ENCODE data around the gene SH3PXD2B.
A peak's percentile ranks its signal among the peaks of the same experiment; 100 is the strongest.
"Not testable (repeated sequence)": the region's sequence is repeated elsewhere in the genome, so short reads cannot be mapped to it uniquely, and the experiment has no call there.

Gene SH3PXD2B

DNA sequence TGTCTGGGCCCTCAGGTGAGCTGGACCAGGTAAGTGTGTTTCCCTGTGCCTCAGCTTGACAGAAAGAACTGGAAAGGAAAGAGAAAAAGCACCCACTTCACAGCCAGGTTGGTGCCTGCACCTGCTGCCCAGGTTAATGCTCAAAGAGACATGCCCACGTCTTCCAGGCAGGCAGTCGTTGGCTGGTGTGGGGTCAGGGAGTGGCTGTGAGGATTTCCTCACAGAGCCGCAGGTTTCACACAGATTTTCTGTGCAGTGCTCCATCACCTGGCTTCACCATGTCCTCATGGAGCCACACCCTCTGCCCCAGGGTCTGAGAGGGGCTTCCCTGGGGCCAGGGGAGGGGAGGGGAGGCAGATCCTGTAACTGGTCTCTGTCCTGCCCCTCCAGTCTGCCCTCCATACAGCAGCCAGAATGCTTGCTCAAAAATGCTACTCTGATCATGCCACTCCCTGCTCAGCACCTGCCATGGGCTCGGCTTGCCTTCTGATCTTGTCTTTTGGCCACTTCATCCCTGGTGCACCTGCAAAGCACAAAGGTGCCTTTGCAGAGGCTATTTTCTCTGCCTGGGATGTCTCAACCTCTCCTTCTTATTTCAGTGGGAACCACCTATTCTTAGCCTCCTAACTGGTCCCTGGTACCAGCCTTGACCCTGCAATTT, 88.2 kb downstream of the SH3PXD2B start:
- FAIRE-seq (no peak), DNase-seq (ENCODE audit: insufficient read length, low spot score) (no peak)
- no peak for TF ChIP-seq POLR2A (IDR thresholded peaks at IDR 0.05; ENCODE audit: low read depth, low read length)

GRCh38 chr5:172364773-172365172, 89.6 kb downstream of the SH3PXD2B start:
- no peak for FAIRE-seq
- DNase-seq (ENCODE audit: insufficient read length, low spot score): no peak
- no peak for TF ChIP-seq POLR2A (IDR thresholded peaks at IDR 0.05; ENCODE audit: low read depth, low read length)

DNA sequence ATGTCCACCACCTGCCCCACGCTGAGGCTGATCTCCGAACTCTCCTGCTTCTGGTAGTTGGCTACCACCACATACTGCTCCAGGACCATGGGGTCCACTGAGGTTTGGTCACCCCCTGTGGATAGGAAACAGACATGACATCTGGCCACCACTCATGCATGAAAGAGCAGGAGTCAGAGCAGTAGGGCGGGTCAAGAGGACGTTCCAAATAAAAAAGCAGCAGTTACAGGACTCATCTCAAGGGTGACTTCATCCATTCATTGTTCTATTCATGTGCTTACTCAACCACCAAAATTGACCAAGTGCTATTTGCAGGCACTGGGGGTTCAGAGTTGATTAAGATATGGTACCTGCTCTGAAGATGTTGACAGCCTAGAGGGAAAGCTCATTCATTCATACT, 91.6 kb downstream of the SH3PXD2B start:
- FAIRE-seq (no peak), DNase-seq (ENCODE audit: insufficient read length, low spot score) (no peak)
- TF ChIP-seq POLR2A (IDR thresholded peaks at IDR 0.05; ENCODE audit: low read depth, low read length): no peak

- DNase-seq (ENCODE audit: insufficient read length, low spot score): peak; percentile 65
- FAIRE-seq: peak; percentile 75
- TF ChIP-seq POLR2A (IDR thresholded peaks at IDR 0.05; ENCODE audit: low read depth, low read length): no peak
These were observed 92.6 kb downstream of the SH3PXD2B start for GRCh38 chr5:172361566-172362238.

GRCh38 chr5:172358345-172358744, 96.0 kb downstream of the SH3PXD2B start:
- no peak for DNase-seq (ENCODE audit: insufficient read length, low spot score)
- no peak for TF ChIP-seq POLR2A (IDR thresholded peaks at IDR 0.05; ENCODE audit: low read depth, low read length)
- no peak for FAIRE-seq

GRCh38 chr5:172356527-172356926, 97.8 kb downstream of the SH3PXD2B start:
- no peak for TF ChIP-seq POLR2A (IDR thresholded peaks at IDR 0.05; ENCODE audit: low read depth, low read length)
- DNase-seq (ENCODE audit: insufficient read length, low spot score) (no peak), FAIRE-seq (no peak)

DNA sequence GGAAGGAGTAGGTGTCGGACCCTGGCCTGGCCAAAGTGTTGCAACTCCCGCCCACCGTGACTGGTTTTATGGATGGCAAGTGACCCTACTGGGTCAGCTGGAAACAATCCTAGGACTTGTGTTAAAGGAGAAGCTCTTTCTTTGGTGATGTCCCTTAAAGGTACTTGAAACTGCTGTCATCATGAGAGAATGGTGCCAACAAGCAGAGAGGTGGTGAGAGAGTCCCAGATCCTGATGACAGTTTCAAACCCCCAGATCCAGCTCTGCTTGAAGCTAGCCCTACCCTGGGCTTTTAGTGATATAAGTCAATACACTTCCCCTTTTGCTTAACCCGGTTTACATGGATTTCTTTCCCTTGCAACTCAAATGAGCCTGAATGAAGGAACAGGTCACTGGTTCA, 98.3 kb downstream of the SH3PXD2B start:
- DNase-seq (ENCODE audit: insufficient read length, low spot score) (no peak), FAIRE-seq (no peak)
- no peak for TF ChIP-seq POLR2A (IDR thresholded peaks at IDR 0.05; ENCODE audit: low read depth, low read length)

DNA sequence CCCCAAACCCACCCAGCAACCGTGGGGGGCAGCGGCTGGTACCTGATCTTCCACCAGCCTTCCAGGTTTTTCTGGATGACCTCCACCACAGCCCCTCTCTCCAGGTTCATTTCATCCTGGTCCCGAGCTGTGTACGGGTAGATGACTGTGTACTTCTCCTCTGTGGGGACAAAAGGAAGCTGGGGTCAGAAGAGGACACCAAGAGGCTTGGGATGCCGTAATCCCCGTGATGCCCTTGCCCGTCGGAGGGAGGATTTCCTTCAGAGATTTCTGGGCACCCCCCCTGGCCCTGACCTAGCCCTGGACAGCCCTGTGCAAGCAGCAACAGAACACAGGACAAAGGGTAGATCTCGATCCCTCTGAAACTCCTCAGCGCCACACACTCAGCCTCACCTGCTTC, 100.5 kb downstream of the SH3PXD2B start:
- DNase-seq (ENCODE audit: insufficient read length, low spot score): no peak

GRCh38 chr5:172353271-172353812, 101.0 kb downstream of the SH3PXD2B start:
- TF ChIP-seq POLR2A (IDR thresholded peaks at IDR 0.05; ENCODE audit: low read depth, low read length): no peak
- FAIRE-seq (no peak), DNase-seq (ENCODE audit: insufficient read length, low spot score) (no peak)

More for the DNA sequence above, 100.5 kb downstream of the SH3PXD2B start:
- FAIRE-seq: no peak
- no peak for TF ChIP-seq POLR2A (IDR thresholded peaks at IDR 0.05; ENCODE audit: low read depth, low read length)

DNA sequence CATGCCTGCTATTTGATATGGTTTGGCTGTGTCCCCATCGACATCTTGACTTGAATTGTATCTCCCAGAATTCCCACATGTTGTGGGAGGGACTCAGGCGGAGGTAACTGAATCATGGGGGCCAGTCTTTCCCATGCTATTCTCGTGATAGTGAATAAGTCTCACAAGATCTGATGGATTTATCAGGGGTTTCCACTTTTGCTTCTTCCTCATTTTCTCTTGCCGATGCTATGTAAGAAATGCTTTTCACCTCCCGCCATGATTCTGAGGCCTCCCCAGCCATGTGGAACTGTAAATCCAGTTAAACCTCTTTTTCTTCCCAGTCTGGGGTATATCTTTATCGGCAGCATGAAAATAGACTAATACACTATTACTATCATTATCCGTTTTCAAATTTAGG, 101.8 kb downstream of the SH3PXD2B start:
- not testable (repeated sequence) for FAIRE-seq; DNase-seq (ENCODE audit: insufficient read length, low spot score)

DNA sequence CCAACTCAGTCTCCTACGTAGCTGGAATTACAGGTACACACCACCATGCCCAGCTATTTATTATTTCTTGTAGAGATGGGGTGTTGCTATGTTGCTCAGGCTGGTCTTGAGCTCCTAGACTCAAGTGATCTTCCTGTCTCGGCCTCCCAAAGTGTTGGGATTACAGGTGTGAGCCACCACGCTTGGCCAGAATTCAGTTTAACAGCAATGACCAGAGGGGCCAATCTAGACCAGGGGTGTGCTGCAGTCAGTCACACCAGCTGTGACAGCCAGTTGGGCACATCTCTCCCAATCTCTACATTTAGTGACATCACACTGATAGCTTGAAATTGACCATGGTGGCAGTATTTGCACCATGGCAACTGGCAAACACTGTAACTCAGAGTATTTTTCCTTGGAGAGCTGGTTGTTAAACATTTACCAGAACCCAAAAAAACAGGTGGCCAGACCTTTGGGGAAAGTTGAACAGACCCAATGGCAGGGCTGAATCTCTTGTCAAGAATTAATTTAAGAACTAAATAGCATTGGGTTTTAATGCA, 103.0 kb downstream of the SH3PXD2B start:
- DNase-seq (ENCODE audit: insufficient read length, low spot score) (no peak), FAIRE-seq (no peak)
- TF ChIP-seq POLR2A (IDR thresholded peaks at IDR 0.05; ENCODE audit: low read depth, low read length): no peak

DNA sequence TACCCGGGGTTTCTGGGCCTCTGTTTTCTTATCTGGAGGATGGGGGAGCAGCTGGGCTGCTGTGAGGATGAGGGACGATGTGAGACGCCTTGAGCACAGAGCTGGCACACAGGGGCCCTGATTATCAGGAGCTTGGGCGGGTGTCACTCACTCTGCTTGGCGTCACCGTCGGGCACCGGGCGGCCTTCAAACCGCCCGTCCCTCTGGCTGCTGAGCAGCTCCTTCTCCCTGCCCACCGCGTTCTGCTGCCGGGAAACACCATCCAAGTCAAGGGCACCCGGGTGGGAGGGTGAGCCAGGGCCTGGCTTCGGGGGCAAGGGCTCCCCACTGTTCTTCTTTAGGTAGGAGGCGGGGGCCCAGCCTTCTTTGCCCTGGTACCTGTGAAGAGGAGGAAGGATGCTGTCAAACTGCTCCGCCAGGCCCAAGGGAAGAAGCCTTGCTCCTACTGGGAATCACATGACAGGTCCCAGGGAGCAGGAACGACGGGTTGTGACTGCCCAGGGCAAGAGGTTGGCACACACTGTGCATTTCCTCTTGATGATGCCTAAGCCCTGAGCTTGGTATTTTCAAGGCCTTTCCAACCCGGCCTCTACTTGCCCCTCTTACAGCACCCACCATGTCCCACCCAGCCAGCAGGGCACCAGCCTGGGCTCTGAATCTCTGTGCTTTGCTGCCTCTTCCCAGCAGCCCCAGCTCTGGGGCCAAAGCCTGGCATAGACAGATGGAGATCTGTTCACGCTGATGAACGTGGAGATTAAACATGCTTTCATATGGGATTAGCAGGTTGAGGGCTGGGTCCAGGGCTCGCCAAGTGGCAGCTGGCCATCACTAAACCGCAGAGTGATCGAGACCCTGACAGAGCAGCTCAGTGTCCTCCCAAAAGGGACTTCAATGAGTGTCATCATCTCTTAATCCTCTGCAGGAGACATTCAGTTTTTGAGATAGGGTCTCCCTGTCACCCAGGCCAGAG, 103.8 kb downstream of the SH3PXD2B start:
- no peak for FAIRE-seq

GRCh38 chr5:172348733-172349132, 105.6 kb downstream of the SH3PXD2B start:
- not testable (repeated sequence) for FAIRE-seq

More for the DNA sequence above, 103.8 kb downstream of the SH3PXD2B start:
- no peak for TF ChIP-seq POLR2A (IDR thresholded peaks at IDR 0.05; ENCODE audit: low read depth, low read length)
- no peak for DNase-seq (ENCODE audit: insufficient read length, low spot score)

GRCh38 chr5:172348084-172348483, 106.2 kb downstream of the SH3PXD2B start:
- FAIRE-seq: no peak
- no peak for DNase-seq (ENCODE audit: insufficient read length, low spot score)
- TF ChIP-seq POLR2A (IDR thresholded peaks at IDR 0.05; ENCODE audit: low read depth, low read length): no peak

More at GRCh38 chr5:172348733-172349132, 105.6 kb downstream of the SH3PXD2B start:
- not testable (repeated sequence) for DNase-seq (ENCODE audit: insufficient read length, low spot score)

Data from H54 (cell line).